OCI-LY3 (cell line): ENCODE results near the gene MTHFS.

Experiments used
- H2AFZ ChIP-seq: fragments of 200-600, 300-600 bp; shearing (Covaris generic); 2 replicates; pipeline ENCODE4 v1.6.0; 2014; ENCODE audit warnings: antibody characterized with exemption, low read depth, low read length
- H3K27ac ChIP-seq: fragments of 200-600, 300-600 bp; sonication (generic); 2 replicates; pipeline ENCODE4 v1.5.1; 2014; ENCODE audit warnings: mild to moderate bottlenecking, low read length, moderate library complexity, mixed read lengths
- H3K27me3 ChIP-seq: fragments of 200-600, 300-600 bp; sonication (generic); 2 replicates; pipeline ENCODE4 v1.6.1; 2014; ENCODE audit warnings: low read depth, low read length, mixed read lengths
- H3K36me3 ChIP-seq: fragments of 200-600, 300-600 bp; sonication (generic); replicated peaks from 2 replicates; pipeline ENCODE3; 2014; ENCODE audit warnings: low read depth, low read length, mixed read lengths
- H3K4me1 ChIP-seq: fragments of 300-600, 200-600 bp; sonication (generic); 2 replicates; pipeline ENCODE4 v1.6.1; 2014; ENCODE audit warnings: low read length, mixed read lengths
- H3K4me2 ChIP-seq: fragments of 200-600, 300-600 bp; sonication (generic); 2 replicates; pipeline ENCODE4 v1.6.1; 2014; ENCODE audit warnings: low read length, mixed read lengths
- H3K4me3 ChIP-seq: fragments of 300-600, 200-600 bp; sonication (generic); 2 replicates; pipeline ENCODE4 v1.5.1; 2014; ENCODE audit warnings: antibody characterized with exemption, mild to moderate bottlenecking, low read length, moderate library complexity
- H3K79me2 ChIP-seq: fragments of 300-600, 200-600 bp; shearing (Covaris generic); 2 replicates; pipeline ENCODE4 v1.6.1; 2014; ENCODE audit warnings: mild to moderate bottlenecking, low read length, mixed read lengths
- H3K9ac ChIP-seq: fragments of 300-600, 200-600 bp; shearing (Covaris generic); 2 replicates; pipeline ENCODE4 v1.6.0; 2014; ENCODE audit warnings: mild to moderate bottlenecking, low read length, moderate library complexity
- H3K9me3 ChIP-seq: fragments of 200-600, 300-600 bp; shearing (Covaris generic); 2 replicates; pipeline ENCODE4 v1.6.1; 2014; ENCODE audit warnings: low read length, mixed read lengths; ENCODE audit not compliant: insufficient read depth
- H4K20me1 ChIP-seq: fragments of 200-600, 300-600 bp; sonication (generic); 2 replicates; pipeline ENCODE4 v1.6.1; 2016; ENCODE audit warnings: low read length, mixed read lengths; ENCODE audit not compliant: insufficient read depth
- EZH2phosphoT487 ChIP-seq: fragments of 200-600 bp; shearing (Covaris generic); IDR thresholded peaks from 2 replicates; pipeline ENCODE4 v1.6.1; 2018; ENCODE audit warnings: antibody characterized with exemption, mixed run types, low read depth
- TF ChIP-seq, protein P1 (sequence below): fragments of 200-600, 300-600 bp; sonication (generic); IDR thresholded peaks from 2 replicates; pipeline ENCODE4 v1.5.1; 2014; ENCODE audit warnings: antibody characterized with exemption, low read length, low read depth

MTHFS gene

DNA sequence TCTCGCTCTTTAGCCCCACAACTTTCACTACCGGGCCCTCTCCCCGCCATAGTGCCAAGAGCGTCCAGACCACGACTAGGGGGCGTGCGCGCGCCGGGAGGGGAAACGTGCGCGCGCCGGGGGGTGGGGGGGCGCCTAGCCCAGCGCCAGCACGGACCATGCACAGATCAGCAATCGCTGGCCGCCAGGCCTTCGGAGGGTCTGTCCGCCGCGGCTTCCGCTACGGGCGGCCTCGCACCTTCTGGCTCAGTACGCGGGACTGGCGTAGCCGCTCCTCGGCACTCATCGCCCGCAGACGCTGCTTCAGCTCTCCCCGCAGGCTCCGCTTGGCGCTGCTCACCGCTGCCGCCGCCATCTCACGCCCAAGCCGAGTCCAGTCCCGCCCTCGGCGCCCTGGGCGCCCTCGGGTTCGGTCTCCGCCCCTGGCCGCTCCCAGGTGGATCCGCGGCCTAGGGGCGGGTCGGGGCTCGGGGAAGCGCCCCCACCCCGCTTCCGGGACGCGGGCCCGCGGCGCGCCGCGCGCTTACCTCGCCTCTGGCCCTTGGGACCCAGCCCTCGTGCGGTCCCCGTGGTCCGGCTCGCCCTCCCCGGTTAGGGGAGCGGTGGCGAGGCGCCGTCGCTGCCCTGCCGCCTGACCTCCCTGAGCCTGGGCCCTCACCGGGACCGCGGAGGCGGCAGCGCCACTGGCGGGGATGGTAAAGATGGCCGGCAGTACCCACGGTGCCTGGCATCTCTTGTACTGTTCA lies at the start of gene MTHFS:
TSS of gene MTHFS (minus strand) at position 381 of the 746 bp plus-strand sequence. CDS start at position 355, 26 bp downstream.
- H3K9ac ChIP-seq = peak within 1 kb of the TSS; percentile 88
- H3K4me2 ChIP-seq = peak within 1 kb of the TSS; percentile 97
- H4K20me1 ChIP-seq = no peaks in the 10 kb centered on the region
- peak within 1 kb of the TSS; percentile 59; the same call in 1 of the 2 replicates for H2AFZ ChIP-seq
- no peaks in the 10 kb centered on the region for H3K9me3 ChIP-seq
- H3K79me2 ChIP-seq = peaks cover 47% of the 10 kb centered on the region
- TF ChIP-seq, protein P1, sequence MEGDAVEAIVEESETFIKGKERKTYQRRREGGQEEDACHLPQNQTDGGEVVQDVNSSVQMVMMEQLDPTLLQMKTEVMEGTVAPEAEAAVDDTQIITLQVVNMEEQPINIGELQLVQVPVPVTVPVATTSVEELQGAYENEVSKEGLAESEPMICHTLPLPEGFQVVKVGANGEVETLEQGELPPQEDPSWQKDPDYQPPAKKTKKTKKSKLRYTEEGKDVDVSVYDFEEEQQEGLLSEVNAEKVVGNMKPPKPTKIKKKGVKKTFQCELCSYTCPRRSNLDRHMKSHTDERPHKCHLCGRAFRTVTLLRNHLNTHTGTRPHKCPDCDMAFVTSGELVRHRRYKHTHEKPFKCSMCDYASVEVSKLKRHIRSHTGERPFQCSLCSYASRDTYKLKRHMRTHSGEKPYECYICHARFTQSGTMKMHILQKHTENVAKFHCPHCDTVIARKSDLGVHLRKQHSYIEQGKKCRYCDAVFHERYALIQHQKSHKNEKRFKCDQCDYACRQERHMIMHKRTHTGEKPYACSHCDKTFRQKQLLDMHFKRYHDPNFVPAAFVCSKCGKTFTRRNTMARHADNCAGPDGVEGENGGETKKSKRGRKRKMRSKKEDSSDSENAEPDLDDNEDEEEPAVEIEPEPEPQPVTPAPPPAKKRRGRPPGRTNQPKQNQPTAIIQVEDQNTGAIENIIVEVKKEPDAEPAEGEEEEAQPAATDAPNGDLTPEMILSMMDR = peak; percentile 63
- no peak for TF ChIP-seq EZH2phosphoT487
- H3K4me3 ChIP-seq = peak within 1 kb of the TSS; percentile 82
- H3K27ac ChIP-seq = peak within 1 kb of the TSS; percentile 78
- H3K4me1 ChIP-seq = peaks cover 45% of the 10 kb centered on the region
- H3K36me3 ChIP-seq = peaks cover 12% of the 10 kb centered on the region
- H3K27me3 ChIP-seq = no peaks in the 10 kb centered on the region

DNA sequence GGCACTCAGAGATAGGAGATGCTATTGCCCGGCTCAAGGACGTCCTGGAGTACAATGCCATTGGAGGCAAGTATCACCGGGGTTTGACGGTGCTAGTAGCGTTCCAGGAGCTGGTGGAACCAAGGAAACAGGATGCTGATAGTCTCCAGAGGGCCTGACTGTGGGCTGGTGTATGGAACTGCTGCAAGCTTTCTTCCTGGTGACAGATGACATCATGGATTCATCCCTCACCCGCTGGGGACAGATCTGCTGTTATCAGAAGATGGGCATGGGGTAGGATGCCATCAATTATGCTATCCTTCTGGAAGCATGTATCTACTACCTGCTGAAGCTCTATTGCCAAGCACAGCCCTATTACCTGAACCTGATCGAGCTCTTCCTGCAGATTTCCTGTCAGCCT lies 47.8 kb upstream of the MTHFS start:
- Histone ChIP-seq H3K79me2 (no peaks in the 10 kb centered on the region), H3K36me3 (no peaks in the 10 kb centered on the region), H4K20me1 (no peaks in the 10 kb centered on the region), H3K4me3 (no peak overlapping the region), H2AFZ (no peak overlapping the region), H3K27me3 (no peaks in the 10 kb centered on the region), H3K4me2 (no peak overlapping the region), H3K9me3 (no peaks in the 10 kb centered on the region), H3K4me1 (peaks cover 40% of the 10 kb centered on the region), H3K27ac (no peak overlapping the region), H3K9ac (no peak overlapping the region)
- TF ChIP-seq, protein P1 = no peak
- TF ChIP-seq EZH2phosphoT487 = no peak

DNA sequence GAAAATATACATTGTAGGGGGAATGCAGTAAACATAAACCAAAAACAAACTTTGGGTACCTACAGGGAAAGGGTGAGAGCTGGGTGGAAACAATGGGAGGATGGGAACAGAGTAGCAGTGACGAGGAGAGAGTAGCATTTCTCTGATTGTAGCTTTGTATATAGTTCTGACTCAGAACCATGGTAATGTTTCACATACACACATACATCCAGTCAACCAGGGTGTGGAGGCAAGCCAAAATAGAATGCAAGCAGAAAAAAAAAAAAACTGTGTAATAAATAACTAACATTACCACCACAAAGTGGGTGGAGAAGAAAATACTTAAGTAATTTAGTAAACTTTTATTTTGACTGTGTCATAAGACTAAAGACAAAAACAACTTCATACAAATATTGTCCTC lies 47.0 kb upstream of the MTHFS start:
- Histone ChIP-seq H3K79me2 (no peaks in the 10 kb centered on the region), H4K20me1 (no peaks in the 10 kb centered on the region), H3K27me3 (no peaks in the 10 kb centered on the region), H3K4me3 (no peak overlapping the region), H3K36me3 (no peaks in the 10 kb centered on the region), H2AFZ (no peak overlapping the region), H3K9me3 (no peaks in the 10 kb centered on the region), H3K9ac (no peak overlapping the region), H3K4me2 (no peak overlapping the region), H3K4me1 (peaks cover 35% of the 10 kb centered on the region), H3K27ac (no peak overlapping the region)
- no peak for TF ChIP-seq EZH2phosphoT487
- TF ChIP-seq, protein P1 = no peak

DNA sequence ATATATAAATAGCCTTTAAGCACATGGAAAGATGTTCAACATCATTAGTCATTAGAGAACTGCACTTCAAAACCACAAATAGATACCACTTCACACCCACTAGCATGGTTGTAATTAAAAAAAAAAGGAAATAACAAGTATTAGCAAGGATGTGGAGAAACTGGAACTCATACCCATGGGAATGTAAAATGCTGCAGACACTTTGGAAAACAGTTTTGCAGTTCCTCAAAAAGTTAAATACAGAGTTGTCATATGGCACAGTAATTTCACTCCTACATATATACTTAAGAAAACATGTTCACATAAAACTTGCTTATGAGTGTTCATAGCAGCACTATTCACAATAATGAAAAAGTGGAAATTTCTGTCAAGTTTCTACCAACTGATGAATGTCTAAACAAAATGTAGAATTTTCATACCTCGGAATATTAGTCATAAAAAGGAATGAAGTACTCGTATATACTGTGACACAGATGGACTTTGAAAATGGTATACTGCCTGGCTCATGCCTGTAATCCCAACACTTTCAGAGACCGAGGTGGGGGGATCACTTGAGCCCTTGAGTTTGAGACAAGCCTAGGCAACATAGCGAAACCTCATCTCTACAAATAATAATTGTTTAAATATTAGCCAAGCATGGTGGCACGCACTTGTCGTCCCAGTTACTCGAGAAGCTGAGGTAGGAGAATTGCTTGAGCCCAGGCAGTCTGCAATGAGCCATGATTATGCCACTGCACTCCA lies 46.1 kb upstream of the MTHFS start:
- no peak overlapping the region for H3K27ac ChIP-seq
- H3K9ac ChIP-seq = no peak overlapping the region
- H3K27me3 ChIP-seq = no peaks in the 10 kb centered on the region
- H2AFZ ChIP-seq = no peak overlapping the region
- no peaks in the 10 kb centered on the region for H4K20me1 ChIP-seq
- H3K4me1 ChIP-seq = peaks cover 26% of the 10 kb centered on the region
- no peak overlapping the region for H3K4me3 ChIP-seq
- no peaks in the 10 kb centered on the region for H3K9me3 ChIP-seq
- H3K4me2 ChIP-seq = peak overlapping the region; percentile 15
- no peak for TF ChIP-seq EZH2phosphoT487
- TF ChIP-seq, protein P1 = no peak
- H3K79me2 ChIP-seq = no peaks in the 10 kb centered on the region
- H3K36me3 ChIP-seq = no peaks in the 10 kb centered on the region
